IPS DF 6.9 (cell line): Measurements from ENCODE around the gene HPN.
"Not testable (repeated sequence)": the region's sequence is repeated elsewhere in the genome, so short reads cannot be mapped to it uniquely, and the experiment has no call there.

Source experiments
- DNase-seq: peaks from one replicate; pipeline ENCODE4 v3.0.0-alpha.2; 2013; ENCODE audit warnings: low read depth, low spot score
- H3K27ac ChIP-seq: one replicate; pipeline ENCODE4 v1.5.1; 2013; ENCODE audit warnings: low read length, control low read depth
- H3K27me3 ChIP-seq: 2 replicates; pipeline ENCODE4 v1.6.1; 2013; ENCODE audit warnings: mild to moderate bottlenecking, low read length; ENCODE audit not compliant: control insufficient read depth, insufficient read depth
- H3K36me3 ChIP-seq: 2 replicates; pipeline ENCODE4 v1.6.1; 2013; ENCODE audit warnings: low read length; ENCODE audit not compliant: control insufficient read depth, insufficient read depth
- H3K4me1 ChIP-seq: 2 replicates; pipeline ENCODE4 v1.6.1; 2013; ENCODE audit warnings: low read length; ENCODE audit not compliant: control insufficient read depth, insufficient read depth
- H3K4me3 ChIP-seq: 2 replicates; pipeline ENCODE4 v1.5.1; 2013; ENCODE audit warnings: mild to moderate bottlenecking, low read length
- H3K9me3 ChIP-seq: 2 replicates; pipeline ENCODE4 v1.6.1; 2013; ENCODE audit warnings: low read length, inconsistent platforms; ENCODE audit not compliant: control insufficient read depth, insufficient read depth
- WGBS: extraction: QIAGEN DNeasy Blood & Tissue Kit; methylation state at CpG from one replicate; pipeline ENCODE4 v1.1.7; 2013; ENCODE audit warnings: mixed read lengths, missing lambda C conversion rate; ENCODE audit not compliant: insufficient read length, insufficient coverage; 5-methylcytosine and 5-hydroxymethylcytosine counted together

Gene HPN

GRCh38 chr19:35041548-35042055 lies at the start of gene HPN:
TSS of gene HPN (plus strand) at chr19:35041721. CDS start at chr19:35042507, 786 bp downstream.
- Histone ChIP-seq H3K36me3 (no peaks in the 10 kb centered on the region), H3K4me3 (peak within 1 kb of the TSS; percentile 13; the same call in 1 of the 2 replicates), H3K27ac (no peak within 1 kb of the TSS), H3K27me3 (no peaks in the 10 kb centered on the region), H3K4me1 (peaks cover 9% of the 10 kb centered on the region), H3K9me3 (no peaks in the 10 kb centered on the region)
- WGBS = no CpG with 5 or more reads among the region's 19 CpGs
- no peak for DNase-seq

- not testable (repeated sequence) for H3K27ac ChIP-seq, H3K9me3 ChIP-seq, H3K4me1 ChIP-seq, H3K36me3 ChIP-seq, H3K27me3 ChIP-seq, DNase-seq, H3K4me3 ChIP-seq
- no CpG with 5 or more reads among the region's 7 CpGs for WGBS
Measured at GRCh38 chr19:34992582-34992981, 48.9 kb upstream of the HPN start.

GRCh38 chr19:34994286-34994642 lies 47.3 kb upstream of the HPN start:
- Histone ChIP-seq H3K9me3 (no peaks in the 10 kb centered on the region), H3K27ac (no peak overlapping the region), H3K36me3 (no peaks in the 10 kb centered on the region), H3K27me3 (no peaks in the 10 kb centered on the region), H3K4me1 (0 out of 2 replicates have a peak, but pooled peaks cover 2% of the 10 kb centered on the region), H3K4me3 (no peak overlapping the region)
- DNase-seq = no peak
- no CpG with 5 or more reads among the region's 9 CpGs for WGBS

GRCh38 chr19:34994643-34995541 lies 46.6 kb upstream of the HPN start:
- H3K4me3 ChIP-seq = no peak overlapping the region
- DNase-seq = no peak
- no peaks in the 10 kb centered on the region for H3K9me3 ChIP-seq
- H3K36me3 ChIP-seq = no peaks in the 10 kb centered on the region
- WGBS = no CpG with 5 or more reads among the region's 17 CpGs
- no peak overlapping the region for H3K27ac ChIP-seq
- no peaks in the 10 kb centered on the region for H3K27me3 ChIP-seq
- H3K4me1 ChIP-seq = 0 out of 2 replicates have a peak, but pooled peaks cover 2% of the 10 kb centered on the region

- WGBS = no CpG with 5 or more reads among the region's 8 CpGs
- Histone ChIP-seq H3K36me3 (no peaks in the 10 kb centered on the region), H3K4me3 (no peak overlapping the region), H3K27ac (no peak overlapping the region), H3K9me3 (no peaks in the 10 kb centered on the region), H3K27me3 (no peaks in the 10 kb centered on the region), H3K4me1 (0 out of 2 replicates have a peak, but pooled peaks cover 2% of the 10 kb centered on the region)
- no peak for DNase-seq
Measured at GRCh38 chr19:34995551-34995950, 46.0 kb upstream of the HPN start.

- no peak overlapping the region for H3K4me3 ChIP-seq
- no peaks in the 10 kb centered on the region for H3K27me3 ChIP-seq
- no peak overlapping the region for H3K27ac ChIP-seq
- DNase-seq = no peak
- 0 out of 2 replicates have a peak, but pooled peaks cover 2% of the 10 kb centered on the region for H3K4me1 ChIP-seq
- H3K9me3 ChIP-seq = no peaks in the 10 kb centered on the region
- no peaks in the 10 kb centered on the region for H3K36me3 ChIP-seq
- no CpG with 5 or more reads among the region's 8 CpGs for WGBS
Measured at GRCh38 chr19:34997071-34997617, 44.4 kb upstream of the HPN start.

GRCh38 chr19:34998224-34998623 lies 43.3 kb upstream of the HPN start:
- H3K27ac ChIP-seq, H3K9me3 ChIP-seq, H3K27me3 ChIP-seq, H3K4me3 ChIP-seq, H3K4me1 ChIP-seq, H3K36me3 ChIP-seq, DNase-seq: not testable (repeated sequence)
- WGBS = no CpG with 5 or more reads among the region's 7 CpGs

GRCh38 chr19:34998777-34999497 lies 42.6 kb upstream of the HPN start:
- H3K4me3 ChIP-seq = peak overlapping the region; percentile 80; the same call in 1 of the 2 replicates
- WGBS = no CpG with 5 or more reads among the region's 13 CpGs

GRCh38 chr19:34999498-35000337 lies 41.8 kb upstream of the HPN start, which contains the start of gene GRAMD1A:
TSS of gene GRAMD1A (plus strand) at chr19:35000323. CDS start at chr19:35000479, 156 bp downstream.
- Histone ChIP-seq H3K4me1 (peaks cover 6% of the 10 kb centered on the region; the same call in 1 of the 2 replicates), H3K27ac (peak within 1 kb of the TSS; percentile 63), H3K36me3 (no peaks in the 10 kb centered on the region), H3K27me3 (no peaks in the 10 kb centered on the region), H3K9me3 (no peaks in the 10 kb centered on the region), H3K4me3 (peak within 1 kb of the TSS; percentile 80)
- WGBS = no CpG with 5 or more reads among the region's 45 CpGs
- DNase-seq = peak; percentile 48

More at GRCh38 chr19:34998777-34999497, 42.6 kb upstream of the HPN start:
- Histone ChIP-seq H3K36me3 (no peaks in the 10 kb centered on the region), H3K9me3 (no peaks in the 10 kb centered on the region), H3K27me3 (no peaks in the 10 kb centered on the region), H3K27ac (peak overlapping the region; percentile 63), H3K4me1 (peaks cover 8% of the 10 kb centered on the region; the same call in 1 of the 2 replicates)
- no peak for DNase-seq
